Loucy (cell line): ENCODE results near the gene STXBP2.

Experiments used
- EZH2phosphoT487 ChIP-seq: fragments of 200-600 bp; IDR thresholded peaks from 2 replicates; pipeline ENCODE4 v1.6.1; 2018; ENCODE audit warnings: antibody characterized with exemption, mild to moderate bottlenecking, moderate library complexity, borderline replicate concordance
- TF ChIP-seq, protein P1 (sequence below): fragments of 200-600 bp; sonication (generic); conservative IDR thresholded peaks from 2 replicates; pipeline ENCODE4 v1.5.1; 2014; ENCODE audit warnings: mild to moderate bottlenecking, antibody characterized with exemption, low read length

DNA sequence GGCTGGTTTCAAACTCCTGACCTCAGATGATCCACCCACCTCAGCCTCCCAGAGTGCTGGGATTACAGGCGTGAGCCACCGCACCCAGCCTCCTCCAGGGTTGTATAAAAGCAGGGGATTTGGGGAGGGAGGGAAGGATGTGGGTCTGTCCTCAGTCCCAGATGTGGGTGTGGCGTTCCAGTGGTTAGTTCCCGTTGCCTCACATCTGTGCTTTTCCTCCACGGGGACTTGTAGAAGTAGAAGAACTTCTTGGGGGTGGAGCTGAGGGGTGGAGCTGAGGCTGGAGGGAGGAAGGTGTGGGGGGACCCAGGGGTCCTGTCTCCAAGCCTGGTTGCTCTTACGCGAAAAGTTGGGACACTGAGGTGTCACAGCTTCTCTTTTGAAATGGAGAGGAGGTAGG is 39.5 kb downstream of the STXBP2 start:
- TF ChIP-seq, protein P1, sequence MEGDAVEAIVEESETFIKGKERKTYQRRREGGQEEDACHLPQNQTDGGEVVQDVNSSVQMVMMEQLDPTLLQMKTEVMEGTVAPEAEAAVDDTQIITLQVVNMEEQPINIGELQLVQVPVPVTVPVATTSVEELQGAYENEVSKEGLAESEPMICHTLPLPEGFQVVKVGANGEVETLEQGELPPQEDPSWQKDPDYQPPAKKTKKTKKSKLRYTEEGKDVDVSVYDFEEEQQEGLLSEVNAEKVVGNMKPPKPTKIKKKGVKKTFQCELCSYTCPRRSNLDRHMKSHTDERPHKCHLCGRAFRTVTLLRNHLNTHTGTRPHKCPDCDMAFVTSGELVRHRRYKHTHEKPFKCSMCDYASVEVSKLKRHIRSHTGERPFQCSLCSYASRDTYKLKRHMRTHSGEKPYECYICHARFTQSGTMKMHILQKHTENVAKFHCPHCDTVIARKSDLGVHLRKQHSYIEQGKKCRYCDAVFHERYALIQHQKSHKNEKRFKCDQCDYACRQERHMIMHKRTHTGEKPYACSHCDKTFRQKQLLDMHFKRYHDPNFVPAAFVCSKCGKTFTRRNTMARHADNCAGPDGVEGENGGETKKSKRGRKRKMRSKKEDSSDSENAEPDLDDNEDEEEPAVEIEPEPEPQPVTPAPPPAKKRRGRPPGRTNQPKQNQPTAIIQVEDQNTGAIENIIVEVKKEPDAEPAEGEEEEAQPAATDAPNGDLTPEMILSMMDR: no peak
- TF ChIP-seq EZH2phosphoT487: no peak
